Activated CD4-positive, alpha-beta memory T cell treated with anti-CD3 and anti-CD28 coated beads for 36 hours (primary cell): ENCODE measurements around the gene MTTP. TPM values are rescaled to one million over a fixed set of nuclear protein-coding genes. Genes with fewer than 3 reads are reported as not detected.

ENCODE experiments used
- CTCF ChIA-PET: fragments of 350-600 bp; sonication (Branson Sonifier 250); formaldehyde crosslinking; loops from one replicate; lab custom pipeline; 2021; ENCODE audit warnings: antibody characterized with exemption, inconsistent platforms; lab: Charles Lee
- POLR2A ChIA-PET: fragments of 350-600 bp; sonication (Branson Sonifier 250); formaldehyde crosslinking; loops from one replicate; lab custom pipeline; 2021; ENCODE audit warnings: antibody characterized with exemption; lab: Charles Lee
- DNase-seq: peaks from one replicate; pipeline ENCODE4 v3.0.0-alpha.2; 2020
- H3K27ac Mint-ChIP-seq: one replicate; pipeline ENCODE4 v1.8.0; 2021; ENCODE audit warnings: mixed read lengths
- H3K27me3 Mint-ChIP-seq: one replicate; pipeline ENCODE4 v1.8.0; 2021; ENCODE audit warnings: mixed read lengths
- H3K36me3 Mint-ChIP-seq: one replicate; pipeline ENCODE4 v1.8.0; 2021; ENCODE audit warnings: mixed read lengths
- H3K4me1 Mint-ChIP-seq: one replicate; pipeline ENCODE4 v1.8.0; 2021; ENCODE audit warnings: low read depth, mixed read lengths
- H3K4me3 Mint-ChIP-seq: one replicate; pipeline ENCODE4 v1.8.0; 2021; ENCODE audit warnings: mild to moderate bottlenecking, mixed read lengths
- H3K9me3 Mint-ChIP-seq: one replicate; pipeline ENCODE4 v1.8.0; 2021; ENCODE audit warnings: mixed read lengths
- intact Hi-C: fragments of 100-400 bp; cut with micrococcal nuclease; formaldehyde crosslinking; loops from one replicate; pipeline ENCODE4 v1.15.1; 2023
- total RNA-seq, 2 experiments: library from RNA; stranded (reverse); gene quantifications; one replicate each; pipeline ENCODE4 v1.2.3, GENCODE V29; 2021

The MTTP gene
- total RNA-seq, 2 experiments from 2014 or later = not detected

GRCh38 chr4:99661907-99662306 lies 87.3 kb downstream of the MTTP start:
- no peak for DNase-seq
- Mint-ChIP-seq H3K36me3 (no peaks in the 10 kb centered on the region), H3K4me1 (no peaks in the 10 kb centered on the region), H3K27ac (no peak overlapping the region), H3K27me3 (peaks cover 6% of the 10 kb centered on the region), H3K9me3 (no peaks in the 10 kb centered on the region), H3K4me3 (no peak overlapping the region)
- CTCF ChIA-PET = interaction anchor here (0.6 kb wide), 1 partner anchor 38 kb away, joined by 3 read pairs; no protein-coding TSS in a partner anchor
- intact Hi-C loops = no loop called here
- POLR2A ChIA-PET = no interaction called here

GRCh38 chr4:99664716-99665115 lies 90.1 kb downstream of the MTTP start:
- H3K27ac Mint-ChIP-seq = no peak overlapping the region
- ChIA-PET CTCF (interaction anchor here (0.9 kb wide), 1 partner anchor 143 kb away, joined by 3 read pairs; no protein-coding TSS in a partner anchor), POLR2A (no interaction called here)
- intact Hi-C loops = no loop called here
- H3K4me1 Mint-ChIP-seq = no peaks in the 10 kb centered on the region
- no peaks in the 10 kb centered on the region for H3K36me3 Mint-ChIP-seq
- peaks cover 10% of the 10 kb centered on the region for H3K27me3 Mint-ChIP-seq
- no peak overlapping the region for H3K4me3 Mint-ChIP-seq
- H3K9me3 Mint-ChIP-seq = no peaks in the 10 kb centered on the region
- DNase-seq = no peak

GRCh38 chr4:99665983-99666382 lies 91.4 kb downstream of the MTTP start:
- peaks cover 10% of the 10 kb centered on the region for H3K27me3 Mint-ChIP-seq
- intact Hi-C loops = no loop called here
- no peak overlapping the region for H3K27ac Mint-ChIP-seq
- no peaks in the 10 kb centered on the region for H3K9me3 Mint-ChIP-seq
- no peaks in the 10 kb centered on the region for H3K4me1 Mint-ChIP-seq
- no peak overlapping the region for H3K4me3 Mint-ChIP-seq
- POLR2A ChIA-PET = no interaction called here
- CTCF ChIA-PET = no interaction called here
- H3K36me3 Mint-ChIP-seq = no peaks in the 10 kb centered on the region
- no peak for DNase-seq

GRCh38 chr4:99668472-99668871 lies 93.8 kb downstream of the MTTP start:
- ChIA-PET CTCF (no interaction called here), POLR2A (no interaction called here)
- Mint-ChIP-seq H3K9me3 (peaks cover 19% of the 10 kb centered on the region), H3K27me3 (peaks cover 8% of the 10 kb centered on the region), H3K4me3 (no peak overlapping the region), H3K27ac (no peak overlapping the region), H3K4me1 (no peaks in the 10 kb centered on the region), H3K36me3 (peaks cover 4% of the 10 kb centered on the region)
- no peak for DNase-seq
- intact Hi-C loops = no loop called here

- Mint-ChIP-seq H3K36me3 (peaks cover 6% of the 10 kb centered on the region), H3K27me3 (peaks cover 8% of the 10 kb centered on the region), H3K4me3 (no peak overlapping the region), H3K4me1 (no peaks in the 10 kb centered on the region), H3K27ac (no peak overlapping the region), H3K9me3 (peaks cover 22% of the 10 kb centered on the region)
- POLR2A ChIA-PET = no interaction called here
- DNase-seq = no peak
- intact Hi-C loops = no loop called here
- CTCF ChIA-PET = no interaction called here
Measured at GRCh38 chr4:99669084-99669483, 94.5 kb downstream of the MTTP start.

- ChIA-PET POLR2A (no interaction called here), CTCF (no interaction called here)
- Mint-ChIP-seq H3K4me3 (no peak overlapping the region), H3K27ac (no peak overlapping the region), H3K4me1 (no peaks in the 10 kb centered on the region), H3K36me3 (peaks cover 8% of the 10 kb centered on the region), H3K27me3 (peaks cover 13% of the 10 kb centered on the region), H3K9me3 (peaks cover 22% of the 10 kb centered on the region)
- intact Hi-C loops = no loop called here
- no peak for DNase-seq
Measured at GRCh38 chr4:99670409-99671073, 95.9 kb downstream of the MTTP start.

Other genes with a start within 250 kb of the MTTP start
- not detected for gene ADH1C, start 222.1 kb upstream of the MTTP start, total RNA-seq
- gene ADH7, start 139.5 kb upstream of the MTTP start, total RNA-seq = not detected
- not detected for gene C4orf17, start 63.8 kb upstream of the MTTP start, total RNA-seq
- gene TRMT10A, start 10.8 kb upstream of the MTTP start, total RNA-seq = 1 to 10 TPM; 5.6 to 8.9 TPM
- gene C4orf54, start 83.0 kb downstream of the MTTP start, total RNA-seq = not detected
- 10 to 100 TPM; 23.6 TPM for gene DAPP1, start 242.0 kb downstream of the MTTP start, total RNA-seq